ENCODE data around the gene ATG101. TPM values are rescaled to one million over a fixed set of nuclear protein-coding genes. Genes with fewer than 3 reads are reported as not detected.

ATG101 gene
- total RNA-seq, 1 experiment from 2014 or later: 44.6 TPM

DNA sequence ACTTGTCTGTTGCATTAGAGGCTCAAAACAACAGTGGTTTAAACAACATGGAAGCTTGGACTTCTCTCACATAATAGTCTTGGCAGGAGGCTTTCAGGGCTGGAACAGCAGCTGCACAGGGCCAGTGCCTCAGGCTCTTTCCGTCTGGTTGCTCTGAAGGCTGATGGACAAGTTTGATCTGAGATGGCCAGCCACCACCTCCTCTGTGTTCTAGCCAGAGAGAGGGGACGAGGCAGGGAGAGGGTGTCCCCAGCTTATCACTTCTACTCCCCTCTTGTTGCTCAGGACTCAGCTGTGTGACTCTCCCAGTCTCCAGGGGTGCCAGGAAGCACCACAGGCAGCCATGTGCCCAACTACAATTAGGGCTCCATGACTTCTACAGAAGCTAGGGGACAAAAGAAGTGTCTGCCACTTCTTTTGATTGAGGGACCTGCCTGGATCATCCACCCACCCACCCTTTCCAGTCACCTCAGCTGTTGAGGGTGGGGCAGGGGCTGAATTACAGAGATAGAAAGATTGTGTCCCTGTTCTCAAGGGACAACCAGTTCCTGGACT lies 56.3 kb downstream of the ATG101 start:
- H3K4me1 ChIP-seq (replicated peaks; ENCODE audit: insufficient read depth): no peaks in the 10 kb centered on the region
- TF ChIP-seq EZH2 (IDR thresholded peaks at IDR 0.05; ENCODE audit: low read depth): no peak
- TF ChIP-seq, protein P1, sequence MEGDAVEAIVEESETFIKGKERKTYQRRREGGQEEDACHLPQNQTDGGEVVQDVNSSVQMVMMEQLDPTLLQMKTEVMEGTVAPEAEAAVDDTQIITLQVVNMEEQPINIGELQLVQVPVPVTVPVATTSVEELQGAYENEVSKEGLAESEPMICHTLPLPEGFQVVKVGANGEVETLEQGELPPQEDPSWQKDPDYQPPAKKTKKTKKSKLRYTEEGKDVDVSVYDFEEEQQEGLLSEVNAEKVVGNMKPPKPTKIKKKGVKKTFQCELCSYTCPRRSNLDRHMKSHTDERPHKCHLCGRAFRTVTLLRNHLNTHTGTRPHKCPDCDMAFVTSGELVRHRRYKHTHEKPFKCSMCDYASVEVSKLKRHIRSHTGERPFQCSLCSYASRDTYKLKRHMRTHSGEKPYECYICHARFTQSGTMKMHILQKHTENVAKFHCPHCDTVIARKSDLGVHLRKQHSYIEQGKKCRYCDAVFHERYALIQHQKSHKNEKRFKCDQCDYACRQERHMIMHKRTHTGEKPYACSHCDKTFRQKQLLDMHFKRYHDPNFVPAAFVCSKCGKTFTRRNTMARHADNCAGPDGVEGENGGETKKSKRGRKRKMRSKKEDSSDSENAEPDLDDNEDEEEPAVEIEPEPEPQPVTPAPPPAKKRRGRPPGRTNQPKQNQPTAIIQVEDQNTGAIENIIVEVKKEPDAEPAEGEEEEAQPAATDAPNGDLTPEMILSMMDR (conservative IDR thresholded peaks at IDR 0.05): no peak
- DNase-seq: no peak
- ChIA-PET POLR2A (ENCODE audit: unreplicated experiment) (interaction anchor here (0.6 kb wide), 1 partner anchor 47 kb away, joined by 26 read pairs; no protein-coding TSS in a partner anchor), CTCF (interaction anchor here (0.8 to 0.9 kb wide), 3 partner anchors 101 to 371 kb away, joined by 3 to 5 read pairs (median 3); no protein-coding TSS in a partner anchor)
- no peak overlapping the region for H2AFZ ChIP-seq
- H3K4me3 ChIP-seq: no peak overlapping the region
- no peaks in the 10 kb centered on the region for H3K9me2 ChIP-seq (ENCODE audit: insufficient read depth)
- no peaks in the 10 kb centered on the region; the same call in 1 of the 2 replicates for H3F3A ChIP-seq (ENCODE audit: insufficient read depth, low read depth)
- no peaks in the 10 kb centered on the region for H3K79me2 ChIP-seq (ENCODE audit: low read depth)
- intact Hi-C loops (cut with micrococcal nuclease; ENCODE audit: unreplicated experiment): no loop called here
- BruUV-seq (replicated peaks): no TSS peak
- H3K27ac ChIP-seq: no peak overlapping the region
- H3K36me3 ChIP-seq (ENCODE audit: low read depth): no peaks in the 10 kb centered on the region
- no peak overlapping the region for H3K4me2 ChIP-seq
- no peaks in the 10 kb centered on the region for H4K20me1 ChIP-seq (ENCODE audit: insufficient read depth)
- no peaks in the 10 kb centered on the region for H3K9me3 ChIP-seq (ENCODE audit: insufficient read depth, low read depth)
- H3K27me3 ChIP-seq (ENCODE audit: insufficient read depth, low read depth): no peaks in the 10 kb centered on the region

Other genes with a start within 250 kb of the ATG101 start
- gene FIGNL2, start 221.3 kb upstream of the ATG101 start, total RNA-seq (2021): not detected in 2 replicates
- gene ANKRD33, start 181.9 kb upstream of the ATG101 start, total RNA-seq (2021): not detected in 2 replicates
- gene ACVRL1, start 162.5 kb upstream of the ATG101 start, total RNA-seq (2021): not detected in 2 replicates
- gene ACVR1B, start 118.3 kb upstream of the ATG101 start, total RNA-seq (2021): 13.4 and 15.4 TPM in 2 replicates
- 0.50 TPM in 1 of 2 replicates, not detected in the other for gene TAMALIN, start 63.0 kb upstream of the ATG101 start, total RNA-seq (2021)
- gene NR4A1, start 18.5 kb upstream of the ATG101 start, total RNA-seq (2021): 6.5 and 13.4 TPM in 2 replicates
- gene SMIM41, start 9.7 kb downstream of the ATG101 start, total RNA-seq (2021): 0.28 TPM in 1 of 2 replicates, not detected in the other
- 84.1 and 94.9 TPM in 2 replicates for gene KRT80, start 122.0 kb downstream of the ATG101 start, total RNA-seq (2021)
- gene KRT7, start 163.3 kb downstream of the ATG101 start, total RNA-seq (2021): 3,783 and 4,555 TPM in 2 replicates
- 2.7 and 5.7 TPM in 2 replicates for gene KRT86, start 204.7 kb downstream of the ATG101 start, total RNA-seq (2021)
- gene KRT81, start 221.6 kb downstream of the ATG101 start, total RNA-seq (2021): 2.5 and 4.3 TPM in 2 replicates

Measured in PC-9 (cell line).